Transverse colon (tissue), 3 donors: ENCODE data around the gene ASB11.

Experiments
- CTCF ChIP-seq, 5 experiments: fragments of 200-600 bp in 3 of 5; fragments of 450-650 bp in 2 of 5; sonication (generic) in 3 of 5; IDR thresholded peaks; 1 replicate in 2 of 5; 2 replicates in 3 of 5; pipeline ENCODE4 v1.5.1; 2016 to 2017; ENCODE audit warnings: antibody characterized with exemption in 5 of 5, inconsistent platforms in 3 of 5, mild to moderate bottlenecking in 2 of 5, moderate library complexity in 1 of 5
- EP300 ChIP-seq: sonication (generic); formaldehyde crosslinking; IDR thresholded peaks from one replicate; pipeline ENCODE4 v1.6.1; 2017; ENCODE audit warnings: antibody characterized with exemption, low read depth
- POLR2A ChIP-seq: fragments of 450-650 bp; IDR thresholded peaks from one replicate; pipeline ENCODE4 v1.6.1; 2016; ENCODE audit warnings: antibody characterized with exemption, mild to moderate bottlenecking, moderate library complexity

GRCh38 chrX:15328131-15328530, 12.7 kb upstream of the ASB11 start:
- TF ChIP-seq EP300 = no peak
- no peak for TF ChIP-seq CTCF (IDR thresholded peaks at IDR 0.05)
- no peak for TF ChIP-seq POLR2A
